Cerebellar cortex (tissue), 1 donor: Measurements from ENCODE around the gene MCHR1.
A peak's percentile ranks its signal among the peaks of the same experiment; 100 is the strongest.
"Not testable (repeated sequence)": the region's sequence is repeated elsewhere in the genome, so short reads cannot be mapped to it uniquely, and the experiment has no call there.

Experiments
- DNase-seq: peaks from one replicate; pipeline ENCODE4 v3.0.0-alpha.2; 2015; ENCODE audit warnings: low spot score

Gene MCHR1

DNA sequence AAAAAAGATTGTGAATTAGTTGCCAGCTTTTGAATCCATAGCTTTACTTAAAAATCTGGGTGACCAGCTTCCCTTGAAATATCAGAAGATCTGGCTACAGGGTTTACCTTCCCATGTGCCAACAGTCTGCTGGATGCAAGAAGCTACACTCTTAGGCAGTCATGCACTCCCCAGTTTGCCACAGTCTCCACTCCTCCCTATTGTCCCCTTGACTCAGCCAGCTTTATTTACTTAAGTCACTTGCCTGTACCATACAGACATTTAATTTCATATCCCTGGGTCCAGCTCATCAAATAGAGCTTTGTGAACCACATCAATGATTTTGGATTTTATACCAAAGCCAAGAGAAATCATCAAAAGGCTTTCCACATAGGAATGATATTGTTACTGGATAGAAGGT is 12.2 kb downstream of the MCHR1 start:
- no peak for DNase-seq

DNA sequence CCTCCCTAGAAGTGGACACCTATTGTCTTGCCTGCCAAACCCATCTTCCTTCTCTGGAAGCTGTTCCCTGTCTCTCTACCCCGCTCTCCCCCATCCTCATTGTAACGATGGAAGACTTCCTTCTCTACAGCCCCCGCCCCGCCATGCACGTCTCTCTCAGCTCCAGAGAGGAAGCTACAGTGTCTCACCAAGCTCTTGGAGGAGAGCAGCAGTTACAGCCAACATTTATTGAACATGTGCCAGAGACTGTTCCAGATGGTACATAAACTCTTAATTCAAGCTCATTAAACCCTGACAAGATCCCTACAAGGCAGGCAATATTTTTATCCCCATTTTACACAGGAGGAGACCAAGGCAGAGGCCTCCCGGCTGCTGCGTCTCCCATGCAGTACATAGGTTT is 15.1 kb downstream of the MCHR1 start:
- DNase-seq = peak; percentile 77

DNA sequence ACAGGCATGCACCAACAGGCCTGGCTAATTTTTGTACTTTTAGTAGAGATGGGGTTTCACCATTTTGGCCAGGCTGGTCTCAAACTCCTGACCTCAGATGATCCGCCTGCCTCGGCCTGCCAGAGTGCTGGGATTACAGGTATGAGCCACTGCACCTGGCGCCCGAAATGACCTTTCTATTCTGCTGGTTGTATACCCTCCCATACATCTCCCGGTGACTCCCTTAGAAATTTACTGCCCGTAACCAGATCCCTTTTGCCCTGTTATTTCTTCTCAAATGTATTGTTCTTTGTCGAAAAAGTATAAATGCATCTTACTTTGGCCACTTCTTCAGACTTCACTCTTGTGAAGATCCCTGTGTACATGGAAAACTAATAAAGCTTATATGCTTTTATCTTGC is 22.0 kb downstream of the MCHR1 start:
- no peak for DNase-seq

DNA sequence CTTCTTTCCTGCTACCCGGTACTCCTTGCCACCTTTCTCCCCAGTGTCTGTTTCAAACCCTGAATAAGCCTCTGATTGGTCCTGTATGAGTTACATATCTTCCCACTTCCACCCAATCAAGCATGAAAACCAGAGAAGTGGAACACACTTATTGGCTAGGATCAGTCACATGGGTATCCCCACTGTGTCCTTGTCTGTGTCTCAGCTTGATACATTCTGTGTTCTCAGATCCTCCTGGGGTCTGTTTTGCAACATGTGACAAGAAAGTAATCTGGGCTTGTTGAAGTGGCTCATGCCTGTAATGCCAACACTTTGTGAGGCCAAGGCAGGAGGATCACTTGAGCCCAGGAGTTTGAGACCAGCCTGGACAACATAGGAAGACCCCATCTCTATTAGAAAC is 23.9 kb downstream of the MCHR1 start:
- DNase-seq = no peak

DNA sequence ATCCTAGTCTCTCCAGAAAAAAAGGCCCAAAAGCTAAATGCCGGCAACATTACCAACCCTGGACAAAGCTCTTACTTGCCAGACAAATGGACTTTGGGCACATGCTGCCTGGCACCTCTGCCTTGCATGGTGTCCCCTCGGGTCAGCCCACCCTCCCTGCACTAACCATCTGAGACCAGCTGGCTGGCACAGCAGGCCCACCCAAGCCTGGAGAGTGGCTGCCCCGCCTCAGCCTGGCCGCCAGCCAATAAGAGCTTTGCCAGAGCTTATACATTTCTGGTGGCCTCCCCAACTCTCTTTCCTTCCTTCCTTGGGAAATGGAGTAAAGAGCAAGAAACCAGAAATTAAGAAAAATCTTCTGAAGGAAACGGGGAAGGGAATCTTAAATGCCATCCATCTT is 24.5 kb downstream of the MCHR1 start:
- DNase-seq = no peak

DNA sequence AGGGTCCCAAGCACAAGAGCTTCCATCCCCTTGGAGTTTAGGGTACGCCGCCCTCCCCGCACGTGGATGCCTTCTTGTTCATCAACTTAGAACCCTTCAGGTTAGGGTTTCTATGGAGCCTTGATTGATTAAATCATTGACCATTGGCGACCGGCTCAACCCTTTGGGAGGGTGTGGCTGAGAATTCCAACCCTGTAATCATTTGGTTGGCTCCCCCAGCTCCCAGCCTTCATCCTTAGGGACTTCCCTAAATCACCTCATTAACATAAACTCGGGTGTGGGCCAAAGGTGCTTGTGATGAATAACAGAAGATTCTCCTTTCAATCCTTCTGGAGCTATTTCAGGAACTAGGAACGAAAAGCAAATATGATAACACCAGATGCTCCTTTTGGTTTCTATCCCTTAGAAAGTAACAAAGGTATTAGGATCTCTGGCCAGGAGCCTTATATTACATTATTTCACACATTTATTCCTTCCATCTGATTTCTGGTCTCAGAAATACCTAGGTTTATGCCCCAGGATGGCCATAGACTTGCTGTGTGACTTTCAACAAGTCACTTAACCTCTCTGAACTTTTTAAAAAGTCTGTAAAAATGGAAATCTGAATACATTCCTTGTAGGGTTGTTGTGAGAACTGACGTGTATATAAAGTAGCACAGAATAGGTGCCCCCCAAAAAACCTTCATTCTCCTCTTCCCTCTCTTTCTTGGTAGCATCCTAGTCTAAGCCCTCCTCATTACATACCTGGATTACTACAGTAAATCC is 26.8 kb downstream of the MCHR1 start:
- no peak for DNase-seq

DNA sequence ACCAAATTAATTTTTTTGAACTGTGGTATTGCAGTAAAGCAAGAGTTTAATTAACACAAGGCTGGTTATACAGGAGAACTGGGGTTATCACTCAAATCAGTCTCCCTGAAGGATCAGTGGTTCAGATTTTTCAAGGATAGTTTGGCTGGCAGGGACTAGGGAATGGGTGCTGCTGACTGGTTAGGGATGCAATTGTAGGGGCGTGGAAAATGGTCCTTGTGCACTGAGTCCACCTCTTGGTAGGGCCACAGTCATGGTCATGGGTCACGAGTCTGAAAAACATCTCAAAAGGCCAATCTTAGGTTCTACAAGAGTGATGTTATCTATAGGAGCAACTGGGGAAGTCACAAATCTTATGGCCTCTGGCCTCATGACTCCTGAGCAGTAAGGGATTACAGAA is 27.9 kb downstream of the MCHR1 start:
- no peak for DNase-seq

DNA sequence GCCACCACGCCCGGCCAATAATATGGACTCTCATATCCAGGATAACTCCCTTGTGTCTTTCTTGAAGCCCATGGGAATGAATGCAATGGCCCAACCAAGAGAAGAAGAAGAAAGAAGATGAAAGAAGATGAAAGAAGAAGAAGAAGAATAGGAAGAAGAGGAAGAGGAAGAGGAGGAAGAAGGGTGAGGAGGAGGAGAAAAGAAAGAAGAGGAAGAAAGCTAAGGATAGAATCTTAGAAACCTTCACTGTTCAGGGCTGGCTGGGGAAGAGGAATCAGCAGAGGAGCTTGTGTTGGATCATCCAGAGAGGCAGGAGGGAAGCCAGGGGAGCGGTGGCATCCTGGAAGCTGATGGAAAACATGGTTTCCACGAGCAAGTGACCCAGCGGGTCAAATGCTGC is 28.9 kb downstream of the MCHR1 start:
- no peak for DNase-seq

DNA sequence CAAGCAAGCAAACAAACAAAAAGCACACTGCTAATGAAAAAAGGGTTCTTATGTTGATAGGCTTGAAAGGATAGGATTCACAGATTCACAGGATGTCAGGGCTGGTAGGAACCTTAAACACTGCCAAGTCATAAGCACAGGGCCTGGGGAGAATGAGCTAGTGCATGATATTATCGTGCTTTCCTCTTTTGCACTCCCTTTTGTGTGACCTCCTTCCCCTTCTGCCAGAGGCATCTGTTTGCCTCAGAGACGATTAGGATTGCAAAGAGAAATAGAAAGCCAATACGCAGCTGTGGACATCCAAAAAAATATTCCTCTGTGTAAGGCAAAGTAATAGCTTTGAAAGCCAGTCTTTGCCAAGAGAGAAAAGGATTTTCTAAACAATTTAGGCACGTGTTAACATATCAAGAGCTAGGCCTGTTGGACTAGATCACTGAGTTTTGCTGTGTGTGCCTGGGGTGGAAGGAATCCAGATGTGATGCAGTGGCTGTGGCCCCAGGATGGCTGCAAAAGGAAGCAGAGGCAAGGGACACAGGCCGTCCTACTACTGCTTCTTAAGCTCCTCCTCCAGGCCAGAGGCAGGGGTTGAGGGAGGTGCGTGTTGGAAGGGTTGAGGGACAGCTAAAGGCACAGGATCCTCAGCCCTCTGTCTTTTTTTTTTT is 30.6 kb downstream of the MCHR1 start:
- DNase-seq = no peak

DNA sequence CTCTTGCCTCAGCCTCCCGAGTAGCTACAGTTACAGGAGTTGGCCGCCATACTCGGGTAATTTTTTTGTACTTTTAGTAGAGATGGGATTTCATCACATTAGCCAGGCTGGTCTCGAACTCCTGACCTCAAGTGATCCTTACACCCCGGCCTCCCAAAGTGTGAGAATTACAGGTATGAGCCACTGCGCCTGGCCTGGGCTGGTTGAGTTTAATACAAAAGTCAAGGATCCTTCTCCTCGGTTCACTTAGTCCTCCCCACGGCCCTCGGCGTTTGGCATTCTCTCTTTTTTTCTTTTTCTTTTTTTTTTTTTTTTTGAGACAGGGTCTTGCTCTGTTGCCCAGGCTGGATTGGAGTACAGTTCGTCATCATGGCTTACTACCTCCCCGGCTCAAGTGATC is 33.0 kb downstream of the MCHR1 start:
- no peak for DNase-seq

DNA sequence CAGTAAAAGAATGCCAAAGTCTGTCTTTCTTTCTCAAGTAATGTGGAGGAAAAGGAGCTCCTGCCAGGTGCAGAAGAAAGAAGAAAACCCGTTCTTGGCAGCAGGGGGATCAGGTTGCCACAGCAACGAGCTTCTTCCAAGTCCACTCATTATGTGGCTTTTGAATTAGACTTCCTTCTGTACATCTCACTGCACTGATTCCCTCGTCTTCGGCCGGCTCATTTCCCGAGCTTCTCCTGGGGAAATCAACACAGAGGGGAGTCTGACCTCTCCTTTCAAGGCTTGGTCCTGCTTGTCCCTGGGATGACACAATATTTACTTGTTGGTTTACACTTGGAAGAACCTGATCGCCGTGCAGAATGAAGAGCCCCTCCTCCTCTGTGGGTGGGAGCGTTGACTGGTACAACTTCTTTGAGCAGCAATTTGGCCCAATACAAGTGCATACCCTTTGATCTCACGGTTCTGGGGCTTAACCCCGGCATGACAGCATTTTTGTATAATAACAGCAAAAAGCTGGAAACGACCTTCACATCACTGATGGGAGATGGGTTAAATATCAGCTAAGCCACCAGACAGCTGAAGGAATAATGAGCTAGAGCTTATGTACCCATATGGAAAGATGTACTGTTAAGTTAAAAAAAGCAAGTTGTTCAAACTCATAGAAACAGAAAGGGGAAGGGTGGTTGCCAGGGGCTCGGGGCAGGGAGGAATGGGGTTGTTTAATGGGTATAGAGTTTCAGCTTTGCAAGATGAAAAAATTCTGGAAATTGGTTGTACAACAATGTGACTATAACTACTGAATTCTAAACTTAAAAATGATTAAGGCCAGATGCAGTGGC is 35.4 kb downstream of the MCHR1 start:
- DNase-seq = peak; percentile 31

DNA sequence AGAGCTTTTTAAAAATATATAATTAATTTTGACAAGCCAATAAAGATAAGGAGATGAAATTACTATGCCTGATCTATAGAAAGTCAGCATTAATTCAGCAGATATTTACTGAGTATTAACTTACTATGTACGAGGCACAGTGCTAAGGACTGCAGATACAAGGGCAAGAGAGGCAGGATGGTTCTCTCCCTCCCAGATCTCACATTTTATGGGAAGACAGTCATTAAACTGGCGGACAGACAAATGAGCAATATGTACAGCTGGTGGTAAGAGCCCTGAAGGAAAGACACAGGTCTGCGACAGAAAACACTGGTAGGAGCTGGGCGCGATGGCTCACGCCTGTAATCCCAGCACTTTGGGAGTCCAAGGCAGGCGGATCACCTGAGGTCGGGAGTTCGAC is 36.8 kb downstream of the MCHR1 start:
- DNase-seq = no peak

DNA sequence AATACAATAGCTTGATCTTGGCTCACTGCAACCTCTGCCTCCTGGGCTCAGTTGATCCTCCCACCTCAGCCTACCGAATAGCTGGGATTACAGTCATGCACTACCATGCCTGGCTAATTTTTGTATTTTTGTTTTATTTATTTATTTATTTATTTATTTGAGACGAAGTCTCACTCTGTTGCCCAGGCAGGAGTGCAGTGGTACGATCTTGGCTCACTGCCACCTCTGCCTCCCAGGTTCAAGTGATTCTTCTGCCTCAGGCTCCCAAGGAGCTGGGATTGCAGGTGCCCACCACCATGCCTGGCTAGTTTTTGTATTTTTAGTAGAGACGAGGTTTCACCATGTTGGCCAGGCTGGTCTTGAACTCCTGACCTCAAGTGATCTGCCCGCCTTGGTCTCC is 38.4 kb downstream of the MCHR1 start:
- not testable (repeated sequence) for DNase-seq

DNA sequence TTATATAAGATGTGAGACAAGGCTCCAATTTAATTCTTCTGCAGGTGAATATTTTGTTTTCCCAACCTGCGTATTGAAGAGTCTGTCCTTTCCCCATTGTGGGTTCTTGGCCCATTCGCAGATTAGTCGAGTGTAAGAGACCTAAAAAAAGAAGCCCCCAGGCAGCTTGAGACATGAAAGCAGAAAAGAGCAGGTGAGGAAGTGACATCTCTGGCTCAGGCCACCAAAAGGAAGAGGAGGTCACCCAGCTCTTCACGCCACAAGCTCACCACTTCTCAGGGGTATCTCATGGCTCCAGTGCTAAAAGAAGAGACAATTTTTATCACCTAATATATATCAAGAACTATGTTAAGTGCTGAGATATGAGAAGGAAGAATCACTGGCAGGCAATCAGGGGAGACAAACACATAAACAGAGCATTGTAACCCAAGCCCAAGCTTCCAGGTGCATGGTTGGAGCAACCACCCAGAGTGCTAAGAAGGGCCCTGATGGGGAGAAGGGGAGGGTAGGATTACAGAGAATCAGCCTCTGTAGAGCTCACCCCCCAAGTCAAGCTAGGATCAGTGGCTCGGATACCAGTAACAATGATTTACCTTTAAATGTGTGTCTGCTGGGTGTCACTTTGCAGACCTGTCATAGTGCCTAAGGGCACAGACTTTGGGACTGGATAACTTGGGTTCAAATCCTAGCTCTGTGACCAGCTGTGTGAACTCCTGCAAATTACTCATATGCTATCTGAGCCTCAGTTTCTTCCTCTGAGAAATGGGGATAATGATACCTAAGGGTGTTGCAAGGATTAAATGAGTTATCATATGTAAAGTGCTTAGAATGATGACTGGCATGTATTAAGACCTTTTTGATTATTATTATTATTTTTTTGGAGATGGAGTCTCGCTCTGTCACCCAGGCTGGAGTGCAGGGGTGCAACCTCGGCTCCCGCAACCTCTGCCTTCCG is 39.2 kb downstream of the MCHR1 start:
- DNase-seq = no peak

DNA sequence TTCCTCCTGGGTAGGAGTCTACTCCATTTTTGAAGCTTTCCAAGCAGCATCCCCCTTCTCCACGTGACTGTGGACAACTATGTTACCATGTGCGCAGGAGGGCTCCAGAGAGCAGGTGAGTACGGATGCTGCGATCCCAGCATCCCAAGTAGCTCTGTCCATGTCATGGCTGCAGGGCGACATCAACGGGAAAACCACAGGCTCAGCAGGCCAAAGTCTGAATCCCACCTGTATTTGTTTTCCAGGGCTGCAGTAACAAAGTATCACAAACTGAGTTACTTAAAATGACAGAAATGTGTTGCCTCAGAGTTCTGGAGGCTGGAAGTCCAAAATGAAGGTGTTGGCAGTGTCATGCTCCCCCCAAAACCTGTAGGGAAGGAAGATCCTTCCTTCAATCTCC is 40.3 kb downstream of the MCHR1 start:
- DNase-seq = no peak

DNA sequence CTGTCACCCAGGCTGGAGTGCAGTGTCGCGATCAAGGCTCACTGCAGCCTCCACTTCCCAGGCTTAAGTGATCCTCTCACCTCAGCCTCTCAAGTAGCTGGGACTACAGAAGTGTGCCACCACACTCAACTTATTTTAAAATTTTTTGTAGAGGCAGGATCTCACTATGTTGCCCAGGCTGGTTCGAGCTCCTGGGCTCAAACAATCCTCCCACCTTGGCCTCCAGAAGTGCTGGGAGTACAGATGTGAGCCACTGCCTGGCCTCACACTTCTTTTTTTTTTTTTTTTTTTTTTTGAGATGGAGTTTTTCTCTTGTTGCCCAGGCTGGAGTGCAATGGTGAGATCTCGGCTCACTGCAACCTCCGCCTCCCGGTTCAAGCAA is 40.9 kb downstream of the MCHR1 start:
- DNase-seq = not testable (repeated sequence)

DNA sequence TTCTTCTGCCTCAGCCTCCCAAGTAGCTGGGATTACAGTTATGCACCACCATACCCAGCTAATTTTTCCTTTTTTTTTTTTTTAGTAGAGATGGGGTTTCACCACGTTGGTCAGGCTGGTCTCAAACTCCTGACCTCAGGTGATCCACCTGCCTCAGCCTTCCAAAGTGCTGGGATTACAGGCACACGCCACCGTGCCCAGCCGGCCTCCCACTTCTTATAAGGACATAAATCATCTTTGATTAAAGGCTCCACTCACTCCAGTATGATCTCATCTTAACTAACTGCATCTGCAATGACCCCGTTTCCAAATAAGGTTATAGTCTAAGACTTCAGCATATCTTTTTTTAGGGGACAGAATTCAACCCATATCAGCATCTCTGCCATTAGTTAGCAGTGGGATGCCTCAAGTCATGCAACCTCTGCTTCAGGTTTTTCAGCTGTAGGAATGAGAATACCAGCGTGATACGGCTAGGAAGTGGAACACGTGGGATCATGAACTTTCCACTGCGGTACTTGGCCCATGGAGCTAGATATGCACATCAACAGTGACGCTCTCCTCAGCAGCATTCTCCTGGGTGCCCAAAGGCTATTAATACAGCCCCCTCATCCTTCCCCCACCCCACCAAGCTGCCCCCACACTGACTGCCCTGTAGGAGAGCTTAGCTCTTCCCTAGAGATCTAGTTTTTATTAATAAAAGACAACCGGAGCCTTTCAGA is 41.4 kb downstream of the MCHR1 start:
- no peak for DNase-seq

DNA sequence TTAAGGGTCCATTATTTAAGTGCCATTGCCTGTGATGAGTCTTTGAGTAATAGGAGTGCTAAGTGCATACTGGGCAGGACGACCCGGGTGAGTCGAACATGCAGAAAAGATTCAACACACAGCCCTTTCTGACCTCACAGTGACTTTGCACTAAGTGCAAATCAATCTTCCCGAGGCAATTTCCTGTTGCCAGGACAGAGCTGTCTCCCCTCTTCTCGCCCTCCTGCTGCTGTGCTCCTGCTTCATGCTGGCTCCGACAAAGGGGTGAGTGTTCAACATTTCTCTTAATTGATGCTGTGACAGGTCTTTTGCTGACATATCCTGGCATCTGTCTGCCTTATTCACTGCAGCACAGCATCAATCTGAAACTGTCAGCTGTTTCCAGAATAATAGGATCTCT is 42.0 kb downstream of the MCHR1 start:
- no peak for DNase-seq

DNA sequence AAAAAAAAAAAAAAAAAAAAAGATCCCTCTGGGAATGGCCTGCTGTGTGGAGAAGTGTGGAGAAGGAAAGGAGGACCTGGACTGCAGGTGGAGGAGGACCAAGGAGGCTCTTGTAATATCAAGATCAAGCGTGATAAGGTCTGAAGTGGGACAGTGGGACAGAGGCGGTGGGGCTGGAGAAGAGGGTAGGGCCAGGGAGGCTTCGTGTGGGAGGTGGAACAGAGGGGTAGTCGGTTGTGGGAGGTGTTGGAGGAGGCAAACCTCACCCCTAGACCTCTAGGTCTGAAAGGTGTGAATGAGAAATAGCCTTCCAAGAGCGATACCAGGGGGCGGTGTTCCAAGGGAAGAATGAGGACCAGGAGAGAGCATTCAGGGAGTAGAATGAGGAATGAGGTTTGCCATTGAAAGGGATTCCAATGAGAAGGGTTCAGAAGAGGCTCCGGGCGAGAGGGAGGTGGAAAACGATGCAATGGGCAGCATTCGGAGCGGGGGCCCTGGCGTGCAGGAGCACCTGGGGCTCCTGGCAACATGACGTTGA is 44.2 kb downstream of the MCHR1 start:
- DNase-seq = no peak

DNA sequence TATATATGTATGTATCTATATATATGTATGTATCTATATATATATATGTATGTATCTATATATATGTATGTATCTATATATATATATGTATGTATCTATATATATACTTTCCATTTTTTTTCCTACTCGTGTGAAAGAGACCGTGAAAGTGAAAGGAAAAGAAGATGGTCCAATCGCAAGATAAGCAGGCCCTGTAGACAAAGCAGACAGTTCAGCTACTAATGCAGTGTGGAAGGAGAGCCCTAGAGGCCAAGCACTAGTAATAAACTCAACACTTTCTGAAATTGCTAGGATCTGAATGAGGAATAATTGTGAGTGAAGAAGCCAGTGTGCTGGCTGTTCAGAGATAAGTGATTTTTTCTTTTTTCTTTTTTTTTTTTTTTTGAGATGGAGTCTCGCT is 47.2 kb downstream of the MCHR1 start:
- no peak for DNase-seq
